ENCODE measurements around the gene ATG2B. TPM values are rescaled to one million over a fixed set of nuclear protein-coding genes. Genes with fewer than 3 reads are reported as not detected.

The ATG2B gene
- 3.5 TPM for polyA plus RNA-seq (2012; ENCODE audit: low read depth, missing spikeins)

GRCh38 chr14:96362965-96363750, at the start of gene ATG2B, which contains the start of gene GSKIP:
Gene ATG2B, minus strand, starts transcription at chr14:96363341. Its CDS starts 365 bp downstream, at chr14:96362976.
Gene GSKIP, plus strand, starts transcription at chr14:96363526. Its CDS starts 18,722 bp downstream, at chr14:96382248.
- DNase-seq (ENCODE audit: insufficient read length, low spot score) (peak; percentile 80), FAIRE-seq (peak; percentile 96)
- TF ChIP-seq POLR2A (IDR thresholded peaks at IDR 0.05; ENCODE audit: low read depth, low read length): 0 out of 2 replicates have a peak, but pooled peaks have one; percentile 60
- TF ChIP-seq POU2F2 (IDR thresholded peaks at IDR 0.05; ENCODE audit: low read depth, low read length): no peak
- peak; percentile 64; the same call in 1 of the 2 replicates for TF ChIP-seq POLR2AphosphoS5 (IDR thresholded peaks at IDR 0.05; ENCODE audit: low read depth, low read length)

DNA sequence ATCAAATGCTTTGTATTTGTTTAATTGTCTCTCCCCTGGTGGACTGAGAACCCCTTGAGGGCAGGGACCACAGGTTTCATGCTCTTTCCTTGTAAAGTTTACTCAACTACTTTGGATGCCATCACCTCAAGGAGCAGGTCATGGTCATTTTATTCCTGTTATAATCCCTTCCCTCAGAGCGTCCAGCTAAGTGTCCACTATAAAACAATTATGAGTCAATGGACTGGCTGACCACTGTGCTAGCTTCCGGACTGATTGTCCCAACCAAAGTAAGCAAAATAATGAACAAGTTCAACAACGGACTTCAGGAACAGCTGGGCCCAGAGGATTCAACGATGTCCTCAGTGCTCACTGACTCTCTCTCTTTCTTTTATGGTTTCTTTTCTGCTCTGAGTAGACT, 47.0 kb upstream of the ATG2B start:
- FAIRE-seq (no peak), DNase-seq (ENCODE audit: insufficient read length, low spot score) (no peak)
- TF ChIP-seq TAF1 (IDR thresholded peaks at IDR 0.05; ENCODE audit: low read depth, low read length): no peak
- TF ChIP-seq POLR2A (IDR thresholded peaks at IDR 0.05; ENCODE audit: low read depth, low read length): no peak
- TF ChIP-seq PAX5 (IDR thresholded peaks at IDR 0.05; ENCODE audit: insufficient read depth, low read length, severe bottlenecking): no peak
- TF ChIP-seq SPI1 (IDR thresholded peaks at IDR 0.05; ENCODE audit: low read depth, low read length): no peak
- no peak for TF ChIP-seq POU2F2 (IDR thresholded peaks at IDR 0.05; ENCODE audit: low read depth, low read length)
- no peak for TF ChIP-seq POLR2AphosphoS5 (IDR thresholded peaks at IDR 0.05; ENCODE audit: low read depth, low read length)

DNA sequence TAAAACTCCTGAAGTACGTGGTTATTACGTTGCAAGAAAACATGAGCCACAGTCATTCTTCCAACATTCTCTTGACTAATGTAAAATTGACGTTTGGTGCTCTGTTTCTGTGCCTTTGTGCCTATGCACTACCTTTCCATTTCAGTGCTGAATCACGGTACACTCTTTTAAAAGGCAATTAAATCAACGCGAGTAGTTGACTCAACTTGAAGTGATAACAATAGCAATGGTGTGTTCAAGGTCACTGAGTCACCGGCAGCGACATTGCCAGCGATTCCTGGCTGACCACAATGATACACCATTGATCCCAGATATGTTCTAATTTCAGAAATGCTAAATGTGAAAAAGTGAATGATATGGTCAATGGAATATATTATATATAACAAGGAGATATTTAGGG, 46.6 kb upstream of the ATG2B start:
- DNase-seq (ENCODE audit: insufficient read length, low spot score): no peak
- no peak for FAIRE-seq
- TF ChIP-seq SPI1 (IDR thresholded peaks at IDR 0.05; ENCODE audit: low read depth, low read length) (no peak), POLR2A (IDR thresholded peaks at IDR 0.05; ENCODE audit: low read depth, low read length) (no peak), PAX5 (IDR thresholded peaks at IDR 0.05; ENCODE audit: insufficient read depth, low read length, severe bottlenecking) (no peak), POU2F2 (IDR thresholded peaks at IDR 0.05; ENCODE audit: low read depth, low read length) (no peak), TAF1 (IDR thresholded peaks at IDR 0.05; ENCODE audit: low read depth, low read length) (no peak), POLR2AphosphoS5 (IDR thresholded peaks at IDR 0.05; ENCODE audit: low read depth, low read length) (no peak)

DNA sequence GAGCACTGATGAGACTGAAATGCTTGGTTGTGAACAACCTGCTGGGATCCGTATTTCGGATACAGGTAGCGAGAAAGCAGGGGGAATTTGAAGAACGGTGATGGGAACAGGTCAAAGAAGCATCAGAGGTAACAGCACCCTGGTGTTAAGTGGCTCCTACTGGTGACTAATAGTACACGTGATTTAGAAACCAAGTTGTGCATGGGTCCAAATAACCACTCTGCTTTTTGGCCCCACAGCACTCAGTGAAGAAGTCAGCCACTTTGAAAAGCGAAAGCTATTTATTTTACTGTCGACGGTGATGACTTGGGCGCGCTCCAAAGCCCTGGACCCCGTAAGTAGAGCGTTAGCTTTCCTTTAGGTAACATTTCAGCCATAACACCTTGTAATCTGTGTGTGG, 45.5 kb upstream of the ATG2B start:
- TF ChIP-seq POLR2AphosphoS5 (IDR thresholded peaks at IDR 0.05; ENCODE audit: low read depth, low read length): no peak
- TF ChIP-seq POLR2A (IDR thresholded peaks at IDR 0.05; ENCODE audit: low read depth, low read length): no peak
- no peak for TF ChIP-seq POU2F2 (IDR thresholded peaks at IDR 0.05; ENCODE audit: low read depth, low read length)
- TF ChIP-seq PAX5 (IDR thresholded peaks at IDR 0.05; ENCODE audit: insufficient read depth, low read length, severe bottlenecking): no peak
- no peak for TF ChIP-seq SPI1 (IDR thresholded peaks at IDR 0.05; ENCODE audit: low read depth, low read length)
- TF ChIP-seq TAF1 (IDR thresholded peaks at IDR 0.05; ENCODE audit: low read depth, low read length): no peak
- DNase-seq (ENCODE audit: insufficient read length, low spot score) (no peak), FAIRE-seq (no peak)

- DNase-seq (ENCODE audit: insufficient read length, low spot score): no peak
- FAIRE-seq: no peak
- TF ChIP-seq POLR2AphosphoS5 (IDR thresholded peaks at IDR 0.05; ENCODE audit: low read depth, low read length) (no peak), TAF1 (IDR thresholded peaks at IDR 0.05; ENCODE audit: low read depth, low read length) (no peak), PAX5 (IDR thresholded peaks at IDR 0.05; ENCODE audit: insufficient read depth, low read length, severe bottlenecking) (no peak), POLR2A (IDR thresholded peaks at IDR 0.05; ENCODE audit: low read depth, low read length) (no peak), POU2F2 (IDR thresholded peaks at IDR 0.05; ENCODE audit: low read depth, low read length) (no peak), SPI1 (IDR thresholded peaks at IDR 0.05; ENCODE audit: low read depth, low read length) (no peak)
Measured at GRCh38 chr14:96407935-96408570, 44.9 kb upstream of the ATG2B start.

DNA sequence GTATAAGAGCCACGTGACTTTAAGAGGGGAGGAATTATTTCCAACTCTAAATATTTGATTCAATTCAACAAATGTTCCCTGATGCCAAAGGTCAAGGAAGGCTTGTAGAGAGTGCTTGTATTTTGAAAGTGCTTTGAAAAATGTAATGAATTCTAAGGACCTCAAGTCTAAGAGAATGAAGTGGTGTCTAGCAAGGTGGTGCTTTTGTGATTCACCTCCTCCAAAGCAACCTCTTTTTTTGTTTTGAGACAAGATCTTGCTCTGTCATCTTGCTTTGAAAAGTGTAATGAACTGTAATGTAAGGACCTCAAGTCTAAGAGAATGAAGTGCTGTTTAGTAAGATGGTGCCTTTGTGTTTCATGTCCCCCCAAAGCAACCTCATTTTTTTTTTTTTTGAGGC, 42.5 kb upstream of the ATG2B start:
- no peak for TF ChIP-seq TAF1 (IDR thresholded peaks at IDR 0.05; ENCODE audit: low read depth, low read length)
- TF ChIP-seq POLR2AphosphoS5 (IDR thresholded peaks at IDR 0.05; ENCODE audit: low read depth, low read length): no peak
- no peak for TF ChIP-seq POU2F2 (IDR thresholded peaks at IDR 0.05; ENCODE audit: low read depth, low read length)
- no peak for TF ChIP-seq SPI1 (IDR thresholded peaks at IDR 0.05; ENCODE audit: low read depth, low read length)
- TF ChIP-seq POLR2A (IDR thresholded peaks at IDR 0.05; ENCODE audit: low read depth, low read length): no peak
- no peak for TF ChIP-seq PAX5 (IDR thresholded peaks at IDR 0.05; ENCODE audit: insufficient read depth, low read length, severe bottlenecking)
- FAIRE-seq (no peak), DNase-seq (ENCODE audit: insufficient read length, low spot score) (no peak)

GRCh38 chr14:96403409-96403808, 40.3 kb upstream of the ATG2B start:
- FAIRE-seq: no peak
- DNase-seq (ENCODE audit: insufficient read length, low spot score): no peak
- TF ChIP-seq TAF1 (IDR thresholded peaks at IDR 0.05; ENCODE audit: low read depth, low read length) (no peak), SPI1 (IDR thresholded peaks at IDR 0.05; ENCODE audit: low read depth, low read length) (no peak), POLR2A (IDR thresholded peaks at IDR 0.05; ENCODE audit: low read depth, low read length) (no peak)

DNA sequence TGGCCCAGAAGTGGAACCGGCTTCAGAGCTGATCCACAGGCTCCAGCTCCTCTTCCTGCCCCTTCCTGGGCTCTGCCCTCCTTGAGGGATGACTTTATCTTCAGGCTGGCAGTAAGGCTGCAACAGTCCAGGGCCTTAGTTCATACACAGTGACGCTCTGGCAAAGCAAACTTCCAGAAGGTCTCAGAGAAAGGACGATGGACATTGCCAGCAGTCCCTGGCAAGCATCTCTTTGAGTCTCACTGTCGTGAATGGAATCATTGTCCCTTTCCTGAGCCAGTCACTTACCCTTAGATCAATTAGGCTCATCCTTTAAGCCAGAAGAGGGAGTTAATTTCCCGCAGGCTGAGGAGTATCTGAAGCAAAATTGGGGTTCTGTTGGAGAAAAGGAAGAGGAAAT, 37.4 kb upstream of the ATG2B start:
- DNase-seq (ENCODE audit: insufficient read length, low spot score) (no peak), FAIRE-seq (no peak)
- TF ChIP-seq PAX5 (IDR thresholded peaks at IDR 0.05; ENCODE audit: insufficient read depth, low read length, severe bottlenecking): no peak
- TF ChIP-seq POLR2A (IDR thresholded peaks at IDR 0.05; ENCODE audit: low read depth, low read length): no peak
- TF ChIP-seq SPI1 (IDR thresholded peaks at IDR 0.05; ENCODE audit: low read depth, low read length): no peak
- TF ChIP-seq POU2F2 (IDR thresholded peaks at IDR 0.05; ENCODE audit: low read depth, low read length): no peak
- TF ChIP-seq TAF1 (IDR thresholded peaks at IDR 0.05; ENCODE audit: low read depth, low read length): no peak
- TF ChIP-seq POLR2AphosphoS5 (IDR thresholded peaks at IDR 0.05; ENCODE audit: low read depth, low read length): no peak

GRCh38 chr14:96399405-96399804, 36.3 kb upstream of the ATG2B start:
- no peak for FAIRE-seq

More at GRCh38 chr14:96399405-96399804, 36.3 kb upstream of the ATG2B start:
- TF ChIP-seq POLR2AphosphoS5 (IDR thresholded peaks at IDR 0.05; ENCODE audit: low read depth, low read length): no peak
- no peak for TF ChIP-seq POLR2A (IDR thresholded peaks at IDR 0.05; ENCODE audit: low read depth, low read length)
- DNase-seq (ENCODE audit: insufficient read length, low spot score): no peak

Measured in GM12891 (cell line).